Measurements from ENCODE around the gene FGD2. TPM values are rescaled to one million over a fixed set of nuclear protein-coding genes. Genes with fewer than 3 reads are reported as not detected.

The FGD2 gene
- total and polyA plus RNA-seq, 2 of the 8 experiments (the other 6 are each of a cell fraction or from before 2014, with no cell fraction given): 0.12 to 0.32 TPM

GRCh38 chr6:37042150-37042549 lies 36.7 kb downstream of the FGD2 start:
- Histone ChIP-seq H3K4me1 (replicated peaks in 1 of 4; ENCODE audit: control insufficient read depth in 3 of 4, insufficient read depth in 4 of 4, low read length in 3 of 4) (no peaks in the 10 kb centered on the region), H3K79me2 (ENCODE audit: control insufficient read depth in 1 of 2, insufficient read depth in 2 of 2, low read length in 2 of 2) (no peaks in the 10 kb centered on the region), H3K36me3 (ENCODE audit: control insufficient read depth in 2 of 4, insufficient read depth in 4 of 4, low read length in 3 of 4) (no peaks in the 10 kb centered on the region), H4K91ac (replicated peaks; ENCODE audit: insufficient read length, low read length) (no peak overlapping the region), H3K4me3 (ENCODE audit: extremely low read depth in 1 of 4, insufficient read depth in 2 of 4, low read depth in 3 of 4, low read length in 4 of 4) (no peak overlapping the region), H3K18ac (ENCODE audit: extremely low read depth, low read length) (no peak overlapping the region), H4K5ac (ENCODE audit: insufficient read length, low read depth, low read length) (no peak overlapping the region), H2BK5ac (ENCODE audit: low read depth, low read length) (no peak overlapping the region), H2BK12ac (ENCODE audit: low read depth, low read length) (no peak overlapping the region), H2BK20ac (ENCODE audit: low read length) (no peak overlapping the region), H2BK120ac (replicated peaks; ENCODE audit: low read depth, low read length) (no peak overlapping the region), H3K23me2 (ENCODE audit: low read depth, low read length) (no peaks in the 10 kb centered on the region), H3K9ac (replicated peaks in 1 of 4; ENCODE audit: extremely low read depth in 1 of 4, low read depth in 3 of 4, low read length in 3 of 4) (no peak overlapping the region), H2AK5ac (ENCODE audit: low read depth, low read length) (no peak overlapping the region), H4K8ac (ENCODE audit: extremely low read depth, insufficient read depth, low read length) (no peak overlapping the region), H3K27ac (ENCODE audit: low read depth, low read length) (no peak overlapping the region), H2BK15ac (ENCODE audit: low read length) (no peak overlapping the region), H4K20me1 (replicated peaks in 1 of 2; ENCODE audit: control insufficient read depth in 1 of 2, insufficient read depth in 2 of 2, low read length in 2 of 2) (no peaks in the 10 kb centered on the region), H3K79me1 (ENCODE audit: low read depth, low read length) (no peaks in the 10 kb centered on the region), H2AFZ (ENCODE audit: low read length) (no peak overlapping the region), H3K4ac (replicated peaks; ENCODE audit: insufficient read length, low read depth, low read length) (no peak overlapping the region), H3K9me3 (ENCODE audit: insufficient read depth in 2 of 2, low read depth in 1 of 2, low read length in 1 of 2) (no peaks in the 10 kb centered on the region; a peak in 1 of 4 replicates), H3K23ac (ENCODE audit: insufficient read length) (no peak overlapping the region), H3K27me3 (replicated peaks in 1 of 4; ENCODE audit: control insufficient read depth in 3 of 4, extremely low read depth in 1 of 4, insufficient read depth in 3 of 4, low read length in 3 of 4) (no peaks in the 10 kb centered on the region), H3K56ac (replicated peaks; ENCODE audit: insufficient read length, low read depth, low read length) (no peak overlapping the region), H3K14ac (ENCODE audit: insufficient read length) (no peak overlapping the region), H3K4me2 (ENCODE audit: insufficient read depth in 1 of 2, low read depth in 2 of 2, low read length in 2 of 2) (no peak overlapping the region)
- ChIA-PET CTCF (ENCODE audit: partially characterized antibody) (interaction anchor here (1.3 to 29.2 kb wide), 3 partner anchors 15 to 168 kb away, joined by 5 to 635 read pairs (median 9); no protein-coding TSS in a partner anchor), POLR2A (ENCODE audit: partially characterized antibody) (interaction anchor here (1.7 kb wide), 2 partner anchors 95 to 130 kb away, joined by 3 to 5 read pairs; no protein-coding TSS in a partner anchor)
- DNase-seq (ENCODE audit: low read depth in 1 of 2, low spot score in 2 of 2) (no peak), FAIRE-seq (no peak)
- 94% methylated on average over 3 of the region's 3 CpGs; no CpG with 5 or more reads in 1 of the 2 experiments for WGBS, 2 experiments (ENCODE audit: extremely low coverage in 1 of 2, insufficient coverage in 1 of 2, insufficient read length in 1 of 2, insufficient replicate concordance in 2 of 2, low coverage in 1 of 2, low lambda C conversion rate in 2 of 2, missing lambda C conversion rate in 1 of 2)
- TF ChIP-seq SRF (IDR thresholded peaks at IDR 0.05; ENCODE audit: low read depth, low read length): no peak
- TF ChIP-seq EZH2 (IDR thresholded peaks at IDR 0.05; ENCODE audit: low read depth, low read length, severe bottlenecking): no peak
- TF ChIP-seq TBP (IDR thresholded peaks at IDR 0.05; ENCODE audit: low read depth, low read length): no peak
- TF ChIP-seq PHF8 (conservative IDR thresholded peaks at IDR 0.05; ENCODE audit: low read depth, low read length): no peak
- TF ChIP-seq CBX8 (IDR thresholded peaks at IDR 0.05; ENCODE audit: borderline replicate concordance, low read depth, low read length): no peak

Measured in H1 (cell line).